DND-41 (cell line): ENCODE measurements around the gene ASCL2.

Source experiments
- ATAC-seq: fragments of 200-7000 bp; cut with Tn5 transposase; 3 replicates; pipeline ENCODE4 v1.9.1; 2021; ENCODE audit warnings: low read depth; ENCODE audit not compliant: insufficient read depth
- DNase-seq: peaks from one replicate; pipeline ENCODE4 v3.0.0-alpha.2; 2020
- H2AFZ ChIP-seq: 2 replicates; pipeline ENCODE4 v1.6.0; 2012; ENCODE audit warnings: low read depth, low read length
- H3K27ac ChIP-seq: 2 replicates; pipeline ENCODE4 v1.5.1; 2012; ENCODE audit warnings: low read length, inconsistent platforms
- H3K27me3 ChIP-seq: fragments of 200-600 bp; sonication (generic); 2 replicates; pipeline ENCODE4 v1.6.0; 2012; ENCODE audit warnings: low read length, mild to moderate bottlenecking, inconsistent platforms; ENCODE audit not compliant: insufficient read depth, poor library complexity
- H3K36me3 ChIP-seq: 2 replicates; pipeline ENCODE4 v1.5.1; 2012; ENCODE audit warnings: low read length, inconsistent platforms; ENCODE audit not compliant: insufficient read depth
- H3K4me1 ChIP-seq: 2 replicates; pipeline ENCODE4 v1.5.1; 2012; ENCODE audit warnings: mild to moderate bottlenecking, low read length; ENCODE audit not compliant: insufficient read depth
- H3K4me2 ChIP-seq: 2 replicates; pipeline ENCODE4 v1.6.0; 2012; ENCODE audit warnings: mild to moderate bottlenecking, moderate library complexity, low read length, inconsistent platforms; ENCODE audit not compliant: insufficient read depth
- H3K4me3 ChIP-seq, 2 experiments: fragments of 200-600 bp in 1 of 2; shearing (Covaris generic) in 1 of 2; 2 replicates each; pipeline ENCODE4 v1.5.1; 2012 to 2016; ENCODE audit warnings: inconsistent platforms in 2 of 2, low read length in 2 of 2, mild to moderate bottlenecking in 2 of 2, low read depth in 1 of 2, moderate library complexity in 1 of 2
- H3K79me2 ChIP-seq: 2 replicates; pipeline ENCODE4 v1.6.0; 2012; ENCODE audit warnings: low read length, inconsistent platforms; ENCODE audit not compliant: insufficient read depth
- H3K9ac ChIP-seq: 2 replicates; pipeline ENCODE4 v1.6.0; 2012; ENCODE audit warnings: low read depth, mild to moderate bottlenecking, inconsistent platforms, low read length, moderate library complexity
- H3K9me3 ChIP-seq: 2 replicates; pipeline ENCODE4 v1.5.1; 2012; ENCODE audit warnings: low read length, moderate library complexity, mild to moderate bottlenecking, inconsistent platforms; ENCODE audit not compliant: insufficient read depth, severe bottlenecking
- H4K20me1 ChIP-seq: 2 replicates; pipeline ENCODE4 v1.6.0; 2012; ENCODE audit warnings: low read length; ENCODE audit not compliant: insufficient read depth
- EZH2 ChIP-seq: IDR thresholded peaks from 3 replicates; pipeline ENCODE4 v1.6.1; 2012; ENCODE audit warnings: borderline replicate concordance, low read depth, mild to moderate bottlenecking, moderate library complexity, low read length, inconsistent platforms; ENCODE audit not compliant: severe bottlenecking
- TF ChIP-seq, protein P1 (sequence below): IDR thresholded peaks from 2 replicates; pipeline ENCODE4 v1.5.1; 2012; ENCODE audit warnings: borderline replicate concordance, low read length, moderate library complexity, mild to moderate bottlenecking; ENCODE audit not compliant: poor library complexity, severe bottlenecking; ENCODE audit errors: extremely low read depth

ASCL2 gene

GRCh38 chr11:2256951-2257700 is 13.3 kb downstream of the ASCL2 start:
- no peak overlapping the region for H3K4me3 ChIP-seq
- ATAC-seq = no peak

GRCh38 chr11:2256293-2256913 is 14.0 kb downstream of the ASCL2 start:
- no peak overlapping the region for H3K9ac ChIP-seq
- H3K4me3 ChIP-seq = no peak overlapping the region
- H3K36me3 ChIP-seq = no peaks in the 10 kb centered on the region
- no peak overlapping the region for H3K27ac ChIP-seq
- no peak overlapping the region for H3K4me2 ChIP-seq
- H4K20me1 ChIP-seq = no peaks in the 10 kb centered on the region
- ATAC-seq (0 out of 3 replicates have a peak, but pooled peaks have one; percentile 29), DNase-seq (no peak)
- no peaks in the 10 kb centered on the region for H3K9me3 ChIP-seq
- H3K4me1 ChIP-seq = no peaks in the 10 kb centered on the region
- H2AFZ ChIP-seq = no peak overlapping the region
- no peaks in the 10 kb centered on the region for H3K27me3 ChIP-seq
- H3K79me2 ChIP-seq = no peaks in the 10 kb centered on the region
- no peak for TF ChIP-seq EZH2
- TF ChIP-seq, protein P1, sequence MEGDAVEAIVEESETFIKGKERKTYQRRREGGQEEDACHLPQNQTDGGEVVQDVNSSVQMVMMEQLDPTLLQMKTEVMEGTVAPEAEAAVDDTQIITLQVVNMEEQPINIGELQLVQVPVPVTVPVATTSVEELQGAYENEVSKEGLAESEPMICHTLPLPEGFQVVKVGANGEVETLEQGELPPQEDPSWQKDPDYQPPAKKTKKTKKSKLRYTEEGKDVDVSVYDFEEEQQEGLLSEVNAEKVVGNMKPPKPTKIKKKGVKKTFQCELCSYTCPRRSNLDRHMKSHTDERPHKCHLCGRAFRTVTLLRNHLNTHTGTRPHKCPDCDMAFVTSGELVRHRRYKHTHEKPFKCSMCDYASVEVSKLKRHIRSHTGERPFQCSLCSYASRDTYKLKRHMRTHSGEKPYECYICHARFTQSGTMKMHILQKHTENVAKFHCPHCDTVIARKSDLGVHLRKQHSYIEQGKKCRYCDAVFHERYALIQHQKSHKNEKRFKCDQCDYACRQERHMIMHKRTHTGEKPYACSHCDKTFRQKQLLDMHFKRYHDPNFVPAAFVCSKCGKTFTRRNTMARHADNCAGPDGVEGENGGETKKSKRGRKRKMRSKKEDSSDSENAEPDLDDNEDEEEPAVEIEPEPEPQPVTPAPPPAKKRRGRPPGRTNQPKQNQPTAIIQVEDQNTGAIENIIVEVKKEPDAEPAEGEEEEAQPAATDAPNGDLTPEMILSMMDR = no peak

More at GRCh38 chr11:2256951-2257700, 13.3 kb downstream of the ASCL2 start:
- H3K27ac ChIP-seq = no peak overlapping the region
- DNase-seq = no peak
- TF ChIP-seq EZH2 = no peak
- TF ChIP-seq, protein P1 = no peak
- H4K20me1 ChIP-seq = no peaks in the 10 kb centered on the region
- no peak overlapping the region for H3K4me2 ChIP-seq
- no peaks in the 10 kb centered on the region for H3K4me1 ChIP-seq
- no peak overlapping the region for H2AFZ ChIP-seq
- H3K79me2 ChIP-seq = no peaks in the 10 kb centered on the region
- no peak overlapping the region for H3K9ac ChIP-seq
- no peaks in the 10 kb centered on the region for H3K9me3 ChIP-seq
- H3K36me3 ChIP-seq = no peaks in the 10 kb centered on the region
- no peaks in the 10 kb centered on the region for H3K27me3 ChIP-seq

DNA sequence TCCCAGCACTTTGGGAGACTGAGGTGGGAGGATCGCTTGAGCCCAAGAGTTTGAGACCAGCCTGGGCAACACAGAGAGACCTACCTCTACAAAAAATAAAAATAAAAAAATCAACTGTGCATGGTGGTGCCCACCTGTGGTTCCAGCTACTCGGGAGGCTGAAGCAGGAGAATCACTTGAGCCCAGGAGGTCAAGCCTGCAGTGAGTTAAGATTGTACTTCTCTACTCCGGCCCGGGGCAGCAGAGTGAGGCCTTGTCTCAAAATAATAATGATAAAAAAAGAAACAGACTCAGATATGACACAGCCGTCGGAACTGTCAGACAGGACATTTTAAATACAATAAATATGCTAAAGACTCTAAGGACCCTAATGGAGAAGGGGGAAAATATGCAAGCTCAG is 18.4 kb downstream of the ASCL2 start:
- no peak overlapping the region for H3K4me3 ChIP-seq
- H3K36me3 ChIP-seq = no peaks in the 10 kb centered on the region
- ATAC-seq = no peak
- H3K27ac ChIP-seq = no peak overlapping the region
- DNase-seq = no peak
- no peaks in the 10 kb centered on the region for H3K79me2 ChIP-seq
- H3K27me3 ChIP-seq = no peaks in the 10 kb centered on the region
- H4K20me1 ChIP-seq = no peaks in the 10 kb centered on the region
- no peak overlapping the region for H2AFZ ChIP-seq
- H3K9ac ChIP-seq = no peak overlapping the region
- H3K4me1 ChIP-seq = no peaks in the 10 kb centered on the region
- no peak overlapping the region for H3K4me2 ChIP-seq
- H3K9me3 ChIP-seq = no peaks in the 10 kb centered on the region
- no peak for TF ChIP-seq EZH2
- TF ChIP-seq, protein P1 = no peak
